A549 (cell line): Measurements from ENCODE around the gene FSCN2. TPM values are rescaled to one million over a fixed set of nuclear protein-coding genes. Genes with fewer than 3 reads are reported as not detected.

Experiments
- ATAC-seq, 2 experiments: fragments of 200-7000 bp in 1 of 2; fragments of >200 bp in 1 of 2; cut with Nextera tagmentation in 1 of 2; cut with Tn5 transposase in 1 of 2; 3 replicates each; pipeline versions ENCODE4 v1.8.0 to v1.9.1; 2018 to 2020; ENCODE audit warnings: mild to moderate bottlenecking in 1 of 2, moderate library complexity in 1 of 2
- CTCF ChIA-PET: fragments of 300-600 bp; sonication (Branson Sonifier 250); formaldehyde crosslinking; extraction: SDS; loops from one replicate; lab custom pipeline; 2021; ENCODE audit warnings: antibody characterized with exemption, inconsistent platforms; lab: Yijun Ruan, JAX
- POLR2A ChIA-PET: fragments of 350-600 bp; formaldehyde crosslinking; extraction: SDS; loops from one replicate; lab custom pipeline; 2021; ENCODE audit warnings: antibody characterized with exemption, inconsistent platforms; lab: Yijun Ruan, JAX
- DNase-seq, 2 experiments: peaks; one replicate each; pipeline versions ENCODE4 v3.0.0 to v3.0.0-alpha.2; 2011 to 2016; ENCODE audit warnings: low read depth in 1 of 2, low spot score in 1 of 2
- FAIRE-seq: peaks from 2 replicates; lab custom pipeline; 2011; peaks lifted over from hg19 to GRCh38; lab: Jason Lieb, UNC
- H3K27ac ChIP-seq, 2 experiments: fragments of >200 bp; sonication (Bioruptor Twin); formaldehyde crosslinking; 3 replicates each; pipeline ENCODE4 v1.5.1; 2016 to 2017
- H3K4me1 ChIP-seq: fragments of >200 bp; sonication (Bioruptor Twin); formaldehyde crosslinking; 3 replicates; pipeline ENCODE4 v1.6.1; 2016
- H3K4me2 ChIP-seq: fragments of >200 bp; sonication (Bioruptor Twin); formaldehyde crosslinking; 3 replicates; pipeline ENCODE4 v1.6.1; 2016
- H3K4me3 ChIP-seq: fragments of >200 bp; sonication (Bioruptor Twin); formaldehyde crosslinking; 3 replicates; pipeline ENCODE4 v1.5.1; 2016
- H3K9me3 ChIP-seq: fragments of >200 bp; sonication (Bioruptor Twin); formaldehyde crosslinking; 3 replicates; pipeline ENCODE4 v1.6.1; 2016
- CBX2 ChIP-seq: fragments of 200-600 bp; sonication (generic); IDR thresholded peaks from 2 replicates; pipeline ENCODE4 v1.6.1; 2016; ENCODE audit warnings: low read depth, mild to moderate bottlenecking, borderline replicate concordance
- CBX8 ChIP-seq: fragments of 200-600 bp; sonication (generic); IDR thresholded peaks from 2 replicates; pipeline ENCODE4 v1.6.1; 2016
- CHD2 ChIP-seq: fragments of 150-350 bp; IDR thresholded peaks from 2 replicates; pipeline ENCODE4 v1.6.1; 2014; ENCODE audit warnings: low read length; ENCODE audit not compliant: partially characterized antibody
- CHD4 ChIP-seq: fragments of 200-600 bp; sonication (generic); IDR thresholded peaks from 2 replicates; pipeline ENCODE4 v1.6.1; 2016; ENCODE audit warnings: antibody characterized with exemption, mild to moderate bottlenecking, borderline replicate concordance
- CTCF ChIP-seq: fragments of >200 bp; sonication (Bioruptor Twin); formaldehyde crosslinking; IDR thresholded peaks from 3 replicates; pipeline ENCODE4 v1.5.1; 2016
- ELK1 ChIP-seq: fragments of 150-350 bp; IDR thresholded peaks from 2 replicates; pipeline ENCODE4 v1.6.1; 2014; ENCODE audit warnings: low read depth, mild to moderate bottlenecking, low read length
- EP300 ChIP-seq, 2 experiments: fragments of >200 bp; sonication (Bioruptor Twin); formaldehyde crosslinking; IDR thresholded peaks; 2 replicates in 1 of 2; 3 replicates in 1 of 2; pipeline ENCODE4 v1.6.1; 2016 to 2017
- HDAC2 ChIP-seq: fragments of 200-600 bp; sonication (generic); IDR thresholded peaks from 2 replicates; pipeline ENCODE4 v1.6.1; 2016
- HMGXB4 ChIP-seq: fragments of 250-450 bp; sonication (Bioruptor Pico); IDR thresholded peaks from 2 replicates; pipeline ENCODE4 v1.5.0; 2021; ENCODE audit warnings: mild to moderate bottlenecking, moderate library complexity, borderline replicate concordance
- HOXA7 ChIP-seq: fragments of 250-450 bp; sonication (Bioruptor Pico); IDR thresholded peaks from 2 replicates; pipeline ENCODE4 v1.5.0; 2020; ENCODE audit warnings: mild to moderate bottlenecking, moderate library complexity
- JUN ChIP-seq, 2 experiments: fragments of >200 bp; sonication (Bioruptor Twin); formaldehyde crosslinking; IDR thresholded peaks; 2 replicates in 1 of 2; 3 replicates in 1 of 2; pipeline ENCODE4 v1.6.1; 2016 to 2017
- JUNB ChIP-seq: fragments of >200 bp; sonication (Bioruptor Twin); formaldehyde crosslinking; IDR thresholded peaks from 2 replicates; pipeline ENCODE4 v1.6.1; 2016
- KDM5A ChIP-seq: fragments of 200-600 bp; sonication (generic); IDR thresholded peaks from 2 replicates; pipeline ENCODE4 v1.6.1; 2016; ENCODE audit warnings: antibody characterized with exemption, mild to moderate bottlenecking
- PHF8 ChIP-seq: fragments of 200-600 bp; sonication (generic); IDR thresholded peaks from 2 replicates; pipeline ENCODE4 v1.6.1; 2016; ENCODE audit warnings: low read depth, mild to moderate bottlenecking, antibody characterized with exemption, moderate library complexity, borderline replicate concordance
- POLR2A ChIP-seq: IDR thresholded peaks from 2 replicates; pipeline ENCODE4 v1.6.1; 2012; ENCODE audit warnings: mild to moderate bottlenecking, low read length
- RAD21 ChIP-seq, 2 experiments: fragments of >200 bp in 1 of 2; sonication (Bioruptor Twin) in 1 of 2; formaldehyde crosslinking in 1 of 2; IDR thresholded peaks in 1 of 2; conservative IDR thresholded peaks in 1 of 2; 2 replicates in 1 of 2; 3 replicates in 1 of 2; pipeline ENCODE4 v1.6.1; 2012 to 2018; ENCODE audit warnings: inconsistent platforms in 1 of 2
- RARB ChIP-seq: fragments of 250-450 bp; sonication (Bioruptor Pico); IDR thresholded peaks from 2 replicates; pipeline ENCODE4 v1.8.0; 2021; ENCODE audit warnings: mild to moderate bottlenecking, moderate library complexity
- RCOR1 ChIP-seq: fragments of 150-350 bp; IDR thresholded peaks from 2 replicates; pipeline ENCODE4 v1.6.1; 2014; ENCODE audit warnings: antibody characterized with exemption, low read length, low read depth
- RFX5 ChIP-seq: fragments of 450-650 bp; IDR thresholded peaks from 2 replicates; pipeline ENCODE4 v1.7.1; 2014; ENCODE audit warnings: antibody characterized with exemption, mild to moderate bottlenecking, moderate library complexity
- SMC3 ChIP-seq: fragments of >200 bp; sonication (Bioruptor Twin); formaldehyde crosslinking; IDR thresholded peaks from 3 replicates; pipeline ENCODE4 v1.6.1; 2018; ENCODE audit warnings: inconsistent platforms
- TFCP2L1 ChIP-seq: fragments of 250-450 bp; sonication (Bioruptor Pico); IDR thresholded peaks from 2 replicates; pipeline ENCODE4 v1.5.0; 2021; ENCODE audit warnings: mild to moderate bottlenecking
- TP53 ChIP-seq: fragments of 250-450 bp; sonication (Bioruptor Pico); IDR thresholded peaks from 2 replicates; pipeline ENCODE4 v1.5.0; 2021; ENCODE audit warnings: mild to moderate bottlenecking, moderate library complexity
- ZC3H11A ChIP-seq: fragments of 450-650 bp; IDR thresholded peaks from 2 replicates; pipeline ENCODE4 v1.6.1; 2014; ENCODE audit warnings: antibody characterized with exemption, mild to moderate bottlenecking
- ZFP36 ChIP-seq: fragments of 450-650 bp; IDR thresholded peaks from 2 replicates; pipeline ENCODE4 v1.6.1; 2014; ENCODE audit warnings: borderline replicate concordance; ENCODE audit not compliant: partially characterized antibody
- WGBS: methylation state at CpG from one replicate; pipeline ENCODE4 v1.1.6; 2017; ENCODE audit errors: missing lambda C conversion rate; 5-methylcytosine and 5-hydroxymethylcytosine counted together
- polyA plus RNA-seq, 4 experiments: library from polyadenylated mRNA; depleted of rRNA in 3 of 4; stranded (reverse); fragments of >200 nt; fragmentation: RNase III in 1 of 4; extraction: RNeasy Plus Mini Kit Qiagen cat#74134 plus additional on column Dnase treatment in 1 of 4; gene quantifications; 2 replicates in 3 of 4; 3 replicates in 1 of 4; pipeline ENCODE4 v1.2.3, GENCODE V29; 2011 to 2017

The FSCN2 gene
- polyA plus RNA-seq, 2 of the 4 experiments (the other 2 are of a cell fraction) = 0.84 to 1.3 TPM

GRCh38 chr17:81502471-81503017 lies 25.6 kb upstream of the FSCN2 start:
- POLR2A ChIA-PET = no interaction called here
- H3K27ac ChIP-seq = no peak overlapping the region
- no peak overlapping the region for H3K4me3 ChIP-seq
- no peak for DNase-seq
- no peak for FAIRE-seq
- H3K4me2 ChIP-seq = no peak overlapping the region
- peaks cover 12% of the 10 kb centered on the region for H3K4me1 ChIP-seq
- 72% methylated on average over 12 of the region's 12 CpGs for WGBS
- peak in 1 of 2 experiments; percentile 25; a peak in 1 of 6 replicates for ATAC-seq
- H3K9me3 ChIP-seq = no peaks in the 10 kb centered on the region
- CTCF ChIA-PET = interaction anchor here (0.7 to 7.4 kb wide), 5 partner anchors 9 to 248 kb away, joined by 3 to 43 read pairs (median 3); no protein-coding TSS in a partner anchor
- TF ChIP-seq HMGXB4 (CRISPR knock-in tag) = no peak
- no peak for TF ChIP-seq CHD4
- TF ChIP-seq KDM5A = no peak
- TF ChIP-seq RCOR1 = no peak
- no peak for TF ChIP-seq RFX5
- no peak for TF ChIP-seq ZC3H11A
- no peak for TF ChIP-seq ELK1
- no peak for TF ChIP-seq PHF8
- TF ChIP-seq EP300 (IDR thresholded peaks at IDR 0.05) = no peak
- no peak for TF ChIP-seq TFCP2L1
- no peak for TF ChIP-seq RAD21 (conservative IDR thresholded peaks at IDR 0.05 in 1 of 2, IDR thresholded peaks at IDR 0.05 in 1 of 2)
- TF ChIP-seq ZFP36 = no peak
- TF ChIP-seq JUN (IDR thresholded peaks at IDR 0.05) = no peak
- TF ChIP-seq CHD2 = no peak
- TF ChIP-seq HDAC2 = no peak
- TF ChIP-seq POLR2A = no peak
- TF ChIP-seq TP53 (CRISPR knock-in tag) = no peak
- no peak for TF ChIP-seq HOXA7 (CRISPR knock-in tag)
- no peak for TF ChIP-seq CBX8

GRCh38 chr17:81503619-81504018 lies 24.6 kb upstream of the FSCN2 start:
- no peaks in the 10 kb centered on the region for H3K9me3 ChIP-seq
- no peak overlapping the region for H3K27ac ChIP-seq
- H3K4me2 ChIP-seq = no peak overlapping the region
- no peak overlapping the region for H3K4me3 ChIP-seq
- no peak for FAIRE-seq
- TF ChIP-seq TP53 (CRISPR knock-in tag) (no peak), ELK1 (no peak), HDAC2 (no peak), SMC3 (no peak), CBX2 (no peak), HMGXB4 (CRISPR knock-in tag) (no peak), JUNB (no peak), CTCF (no peak), RARB (CRISPR knock-in tag) (no peak), POLR2A (no peak)
- TF ChIP-seq, all 56 proteins: peak for 0
- H3K4me1 ChIP-seq = peaks cover 12% of the 10 kb centered on the region
- ATAC-seq = no peak
- no peak for DNase-seq
- CTCF ChIA-PET = interaction anchor here (0.6 to 7.4 kb wide), 6 partner anchors 14 to 249 kb away, joined by 3 to 43 read pairs (median 5); no protein-coding TSS in a partner anchor
- POLR2A ChIA-PET = no interaction called here
